GM03348 (cell line): ENCODE results near the gene PID1.

Source experiments
- DNase-seq: peaks from one replicate; pipeline ENCODE4 v3.0.0; 2012; ENCODE audit warnings: low spot score

The PID1 gene

GRCh38 chr2:229009816-229010215, 261.3 kb downstream of the PID1 start:
- no peak for DNase-seq

- DNase-seq: no peak
Measured at GRCh38 chr2:229003256-229003655, 267.8 kb downstream of the PID1 start.

- DNase-seq: no peak
Measured at GRCh38 chr2:229001196-229001595, 269.9 kb downstream of the PID1 start.

DNA sequence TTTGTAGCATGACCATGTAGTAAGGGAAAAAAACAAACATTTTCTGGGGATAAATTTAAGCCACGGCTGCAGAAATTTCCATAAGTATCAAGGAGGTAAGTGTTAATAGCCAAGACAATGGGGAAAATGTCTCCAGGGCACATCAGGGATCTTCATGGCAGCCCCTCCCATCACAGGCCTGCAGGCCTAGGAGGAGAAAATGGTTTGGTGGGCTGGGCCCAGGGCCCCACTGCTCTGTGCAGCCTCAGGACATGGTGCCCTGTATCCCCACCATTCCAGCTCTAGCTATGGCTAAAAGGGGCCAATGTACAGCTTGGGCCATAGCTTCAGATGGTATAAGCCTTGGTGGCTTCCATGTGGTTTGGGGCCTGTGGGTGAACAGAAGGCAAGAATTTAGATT, 271.8 kb downstream of the PID1 start:
- DNase-seq: no peak

GRCh38 chr2:228988786-228989185, 282.3 kb downstream of the PID1 start:
- no peak for DNase-seq

- no peak for DNase-seq
Measured at GRCh38 chr2:228987441-228988155, 283.5 kb downstream of the PID1 start.

DNA sequence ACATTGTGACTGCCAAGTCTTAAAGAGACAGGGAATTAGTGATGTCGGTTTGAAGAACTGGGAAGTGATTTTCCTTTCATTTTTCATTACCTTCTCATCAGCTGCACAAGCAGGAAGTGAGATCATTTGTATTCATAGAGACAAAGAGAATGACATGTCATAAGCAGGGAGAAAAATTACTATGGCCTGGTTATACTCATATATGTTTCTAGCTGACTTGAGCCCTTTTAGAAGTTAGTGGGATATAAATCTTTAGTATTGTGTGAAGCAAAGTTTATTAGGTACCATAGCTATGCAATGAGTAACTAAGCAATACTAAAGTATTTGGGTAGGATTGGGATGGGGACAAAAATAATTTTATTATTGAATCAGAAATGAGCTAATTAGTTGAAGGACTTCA, 284.1 kb downstream of the PID1 start:
- DNase-seq: no peak

GRCh38 chr2:228983700-228984099, 287.4 kb downstream of the PID1 start:
- no peak for DNase-seq

DNA sequence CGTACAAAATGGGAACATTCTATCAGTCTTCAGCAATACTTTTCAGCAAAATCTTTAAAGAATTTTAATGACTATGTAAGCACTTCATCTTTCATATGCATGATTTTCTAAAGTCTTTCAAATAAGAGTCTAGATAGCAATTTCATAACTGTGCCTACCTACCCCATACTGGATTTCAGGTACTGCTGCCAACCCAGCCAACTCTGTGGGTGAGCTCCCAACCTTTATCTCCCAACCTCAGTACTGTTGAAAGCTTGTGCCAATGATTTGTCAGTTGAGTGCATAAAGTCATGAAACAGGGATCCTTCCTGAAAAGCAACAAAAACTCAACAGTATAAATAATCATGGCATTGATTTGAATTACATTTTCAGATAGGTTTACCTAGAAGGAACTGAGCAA, 296.9 kb downstream of the PID1 start:
- DNase-seq: no peak
